SK-N-DZ (cell line): Measurements from ENCODE around the gene WDR93.

Source experiments
- DNase-seq: peaks from one replicate; pipeline ENCODE4 v3.0.0-alpha.2; 2015; ENCODE audit warnings: low spot score

Gene WDR93

GRCh38 chr15:89749054-89749453 lies 58.4 kb downstream of the WDR93 start:
- no peak for DNase-seq

GRCh38 chr15:89749526-89749925 lies 58.9 kb downstream of the WDR93 start:
- no peak for DNase-seq

- DNase-seq, result no peak
Observed at GRCh38 chr15:89749951-89750559, 59.4 kb downstream of the WDR93 start.

- peak; percentile 92 for DNase-seq
Observed at GRCh38 chr15:89750560-89751542, 60.2 kb downstream of the WDR93 start, which contains the start of gene MESP1. TSS of gene MESP1 (minus strand) at chr15:89751249. CDS start at chr15:89751231, 18 bp downstream.

DNA sequence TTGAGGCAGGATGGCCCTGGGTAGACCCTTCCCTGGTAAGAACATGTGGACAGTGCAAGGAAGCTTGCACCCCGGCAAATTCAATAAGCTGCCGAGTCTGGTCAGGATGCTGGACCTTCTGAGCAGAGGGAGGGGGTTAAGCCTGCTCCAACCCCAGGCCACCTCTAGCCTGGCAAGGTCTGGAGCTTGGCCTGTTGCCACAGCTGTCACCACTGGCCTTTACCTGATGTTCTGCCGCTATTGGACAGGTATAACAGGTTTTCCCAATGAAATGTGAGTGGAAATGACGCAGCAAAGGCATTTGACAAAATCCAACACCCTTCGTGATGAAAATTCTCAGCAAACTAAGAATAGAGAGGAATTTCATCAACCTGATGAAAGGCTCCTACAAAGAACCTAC lies 61.1 kb downstream of the WDR93 start:
- no peak for DNase-seq

- DNase-seq, result no peak
Observed at GRCh38 chr15:89753855-89754254, 63.2 kb downstream of the WDR93 start.

GRCh38 chr15:89754361-89755154 lies 63.9 kb downstream of the WDR93 start:
- DNase-seq, result no peak

- no peak for DNase-seq
Observed at GRCh38 chr15:89755701-89756100, 65.1 kb downstream of the WDR93 start.

- no peak for DNase-seq
Observed at GRCh38 chr15:89756897-89757296, 66.3 kb downstream of the WDR93 start.

- DNase-seq, result no peak
Observed at GRCh38 chr15:89758283-89758682, 67.7 kb downstream of the WDR93 start.

GRCh38 chr15:89758981-89759380 lies 68.4 kb downstream of the WDR93 start:
- no peak for DNase-seq

- no peak for DNase-seq
Observed at GRCh38 chr15:89759835-89760234, 69.2 kb downstream of the WDR93 start.

- peak; percentile 77 for DNase-seq
Observed at GRCh38 chr15:89760303-89761008, 69.8 kb downstream of the WDR93 start.

DNA sequence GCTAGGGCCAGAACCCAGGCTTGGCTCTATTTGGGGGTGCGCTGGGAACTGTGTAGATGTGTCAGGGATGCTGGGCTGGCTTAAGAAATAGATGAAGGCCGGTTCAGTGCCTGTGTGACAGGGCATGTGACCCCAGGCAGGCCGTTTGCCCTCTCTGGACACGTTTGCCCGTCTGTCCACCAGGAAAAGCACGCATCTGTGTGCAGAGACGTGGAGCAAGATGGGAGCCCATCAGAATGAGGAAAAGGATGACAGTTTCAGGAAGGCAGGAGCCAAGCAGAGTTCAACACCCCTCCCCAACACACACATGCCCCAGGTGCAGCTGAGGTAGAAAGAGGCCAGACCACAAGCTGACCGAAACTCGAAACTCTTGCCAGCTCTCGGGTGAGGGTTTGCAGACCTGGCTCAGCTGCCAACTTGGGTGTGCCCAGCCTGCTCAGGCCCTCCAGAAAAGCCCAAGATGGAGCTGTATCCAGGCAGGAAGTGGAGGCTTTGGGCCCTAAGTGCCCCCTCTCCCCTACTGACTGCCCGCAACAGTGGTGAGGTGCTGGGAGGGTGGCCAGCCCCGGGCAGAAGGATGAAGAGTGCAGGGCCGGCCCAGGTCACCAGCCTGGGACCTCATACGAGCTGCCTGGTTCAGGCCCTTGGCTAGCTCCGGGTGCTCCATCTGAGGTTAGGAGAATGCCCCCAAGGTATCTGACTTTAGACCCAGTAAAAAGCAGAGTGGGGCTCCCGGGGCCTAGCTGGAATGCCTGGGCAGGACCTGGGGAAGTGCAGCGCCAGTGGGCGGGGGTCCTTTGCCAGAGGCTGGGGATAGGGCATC lies 70.6 kb downstream of the WDR93 start:
- DNase-seq, result no peak

DNA sequence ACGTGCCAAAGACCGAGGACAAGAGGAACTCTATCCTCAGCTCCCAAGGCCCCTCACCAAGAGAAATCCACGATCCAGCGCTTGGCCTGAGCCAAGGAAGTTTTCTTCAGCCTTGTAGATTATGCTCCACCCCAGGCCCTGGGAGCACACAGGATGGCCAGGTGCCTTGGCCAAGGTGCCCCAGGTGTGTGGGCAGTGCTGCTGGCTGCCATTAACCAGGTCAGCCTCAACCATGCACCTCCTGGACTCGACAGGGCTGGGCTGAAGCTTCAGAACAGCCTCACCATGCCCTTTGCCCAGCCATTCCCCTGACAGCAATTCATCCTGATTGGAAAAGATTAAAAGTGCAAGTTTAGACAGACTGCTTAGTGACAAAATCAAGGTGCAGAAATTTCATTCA lies 71.3 kb downstream of the WDR93 start:
- DNase-seq, result no peak

DNA sequence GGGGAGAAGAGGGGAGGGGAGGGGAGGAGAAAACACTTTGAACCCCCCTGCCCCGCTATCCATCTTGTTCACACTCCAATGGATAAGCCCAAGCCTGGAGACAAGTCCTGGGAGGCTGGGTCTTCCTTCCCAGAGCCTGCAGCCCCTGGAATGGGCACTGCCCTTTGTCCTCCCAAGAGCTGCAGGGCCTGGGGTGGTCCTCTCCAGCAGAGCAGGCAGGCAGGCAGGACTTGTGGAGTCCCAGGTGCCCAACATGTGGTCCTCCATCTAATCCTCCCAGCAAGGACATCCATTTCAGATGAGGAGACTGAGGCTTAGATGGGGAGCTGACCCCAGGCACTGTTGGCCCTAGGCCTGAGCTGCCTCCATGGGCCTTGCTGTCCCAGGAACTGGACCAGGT lies 75.1 kb downstream of the WDR93 start:
- DNase-seq, result no peak

DNA sequence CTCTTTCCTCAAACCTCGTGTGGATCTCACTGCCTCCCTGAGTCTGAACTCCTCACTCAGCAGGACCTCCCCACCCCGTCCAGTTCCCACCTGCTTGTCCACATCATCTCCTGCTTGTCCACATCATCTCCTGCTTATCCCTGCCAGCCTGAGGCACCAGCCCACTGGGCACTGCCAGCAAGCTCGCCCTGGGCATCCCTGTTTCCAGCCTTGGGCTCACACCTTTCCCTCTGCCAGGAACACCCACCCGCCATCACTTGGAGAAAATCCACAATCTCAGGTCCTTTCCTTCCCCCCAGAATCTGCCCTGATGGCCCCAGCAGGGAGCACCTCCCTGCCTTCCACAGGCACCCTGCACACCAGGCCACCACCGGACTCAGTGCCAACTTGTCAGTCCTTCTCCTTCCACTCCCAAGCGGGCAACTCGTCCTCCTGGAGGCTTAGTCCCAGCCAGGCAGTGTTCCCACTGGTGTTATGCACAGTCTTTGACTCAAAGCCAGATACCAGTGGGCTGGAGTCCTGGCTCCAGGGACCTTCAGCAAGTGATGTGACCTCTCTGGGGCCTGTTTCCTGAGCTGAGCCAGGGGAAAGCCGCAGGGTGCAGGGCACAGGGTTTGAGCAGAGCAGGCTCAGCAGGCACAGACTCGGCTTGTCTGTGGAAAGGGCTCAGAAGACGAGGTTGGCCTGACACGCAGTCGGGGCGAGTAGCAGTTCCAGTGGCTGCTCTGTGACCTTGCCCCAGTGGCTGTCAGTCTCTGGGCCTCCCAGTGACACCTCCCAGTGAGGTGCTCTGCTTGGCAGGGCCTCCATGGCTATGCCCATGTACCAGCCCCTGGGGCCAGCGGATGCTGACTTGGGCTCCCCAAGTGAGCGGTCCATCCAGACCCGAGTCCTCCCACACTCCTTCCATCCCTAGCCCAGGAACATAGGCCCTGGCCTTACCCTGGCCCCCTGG lies 76.0 kb downstream of the WDR93 start:
- no peak for DNase-seq

- no peak for DNase-seq
Observed at GRCh38 chr15:89767411-89767915, 76.9 kb downstream of the WDR93 start.

GRCh38 chr15:89768071-89768500 lies 77.5 kb downstream of the WDR93 start:
- no peak for DNase-seq
